B cell (primary cell): ENCODE data around the gene TMEM38B. TPM values are rescaled to one million over a fixed set of nuclear protein-coding genes. Genes with fewer than 3 reads are reported as not detected.

Experiments
- ATAC-seq: fragments of 200-7000 bp; cut with Tn5 transposase; one replicate; pipeline ENCODE4 v1.10.0; 2021; ENCODE audit warnings: low read depth, mild to moderate bottlenecking, moderate number of reproducible peaks, moderate library complexity
- CTCF ChIA-PET: fragments of 350-600 bp; sonication (Branson Sonifier 250); formaldehyde crosslinking; loops from one replicate; lab custom pipeline; 2021; ENCODE audit warnings: antibody characterized with exemption, inconsistent platforms; lab: Charles Lee
- POLR2A ChIA-PET: fragments of 350-600 bp; sonication (Branson Sonifier 250); formaldehyde crosslinking; loops from one replicate; lab custom pipeline; 2021; ENCODE audit warnings: antibody characterized with exemption; lab: Charles Lee
- DNase-seq: peaks from one replicate; pipeline ENCODE4 v3.0.0; 2013
- H2AFZ ChIP-seq: 2 replicates; pipeline ENCODE4 v1.6.1; 2012; ENCODE audit warnings: mild to moderate bottlenecking, low read depth, low read length; ENCODE audit not compliant: insufficient read depth, poor library complexity, severe bottlenecking
- H3K27ac ChIP-seq, 2 donors: 1 replicate in 1 of 2; 2 replicates in 1 of 2; pipeline ENCODE4 v1.5.1; 2012 to 2013; ENCODE audit warnings: low read length in 2 of 2, mild to moderate bottlenecking in 2 of 2, moderate library complexity in 1 of 2
- H3K27me3 ChIP-seq, 4 experiments: fragments of 200-600 bp in 1 of 4; sonication (generic) in 1 of 4; replicated peaks in 1 of 4; 1 replicate in 2 of 4; 2 replicates in 2 of 4; pipeline versions ENCODE4 v1.6.1 to v1.7.0; 2013 to 2016; ENCODE audit warnings: low read length in 3 of 4, mild to moderate bottlenecking in 2 of 4, mixed read lengths in 1 of 4, moderate library complexity in 1 of 4; ENCODE audit not compliant: insufficient read depth in 4 of 4, control insufficient read depth in 3 of 4; ENCODE audit errors: control extremely low read depth in 1 of 4
- H3K36me3 ChIP-seq, 2 experiments: replicated peaks in 1 of 2; 1 replicate in 1 of 2; 2 replicates in 1 of 2; pipeline versions ENCODE4 v1.6.1 to v1.7.1; 2013; ENCODE audit warnings: low read length in 1 of 2; ENCODE audit not compliant: insufficient read depth in 2 of 2, control insufficient read depth in 1 of 2; ENCODE audit errors: control extremely low read depth in 1 of 2, extremely low read depth in 1 of 2
- H3K4me1 ChIP-seq, 2 donors: fragments of 200-600 bp in 1 of 2; sonication (generic) in 1 of 2; 1 replicate in 1 of 2; 2 replicates in 1 of 2; pipeline versions ENCODE4 v1.5.1 to v1.6.1; 2013 to 2017; ENCODE audit warnings: low read length in 2 of 2; ENCODE audit not compliant: control insufficient read depth in 2 of 2, insufficient read depth in 2 of 2
- H3K4me2 ChIP-seq: replicated peaks from 2 replicates; pipeline ENCODE3; 2012; ENCODE audit warnings: mild to moderate bottlenecking, low read depth, low read length; ENCODE audit not compliant: poor library complexity, severe bottlenecking
- H3K4me3 ChIP-seq, 5 experiments: fragments of 200-600 bp in 1 of 5; sonication (generic) in 1 of 5; 1 replicate in 3 of 5; 2 replicates in 2 of 5; pipeline versions ENCODE4 v1.5.1 to v1.7.0; 2011 to 2016; ENCODE audit warnings: low read length in 4 of 5, mild to moderate bottlenecking in 4 of 5, low read depth in 2 of 5, control low read depth in 1 of 5, moderate library complexity in 1 of 5; ENCODE audit not compliant: insufficient read depth in 1 of 5; ENCODE audit errors: control extremely low read depth in 1 of 5, extremely low read depth in 1 of 5
- H3K79me2 ChIP-seq: fragments of 200-600 bp; sonication (generic); one replicate; pipeline ENCODE4 v1.6.0; 2016; ENCODE audit warnings: low read length; ENCODE audit not compliant: control insufficient read depth, insufficient read depth
- H3K9ac ChIP-seq: fragments of 200-600 bp; sonication (generic); 2 replicates; pipeline ENCODE4 v1.6.1; 2017; ENCODE audit warnings: mild to moderate bottlenecking, low read length, moderate library complexity
- H3K9me3 ChIP-seq, 3 donors: one replicate each; pipeline versions ENCODE4 v1.6.1 to v1.7.1; 2013; ENCODE audit warnings: low read length in 2 of 3; ENCODE audit not compliant: control insufficient read depth in 2 of 3, insufficient read depth in 1 of 3; ENCODE audit errors: control extremely low read depth in 1 of 3
- H4K20me1 ChIP-seq: 2 replicates; pipeline ENCODE4 v1.6.0; 2012; ENCODE audit warnings: mild to moderate bottlenecking, low read length; ENCODE audit not compliant: insufficient read depth, control insufficient read depth, poor library complexity, severe bottlenecking
- H3K27ac Mint-ChIP-seq: one replicate; pipeline ENCODE4 v1.8.0; 2021; ENCODE audit warnings: mixed read lengths
- H3K27me3 Mint-ChIP-seq: one replicate; pipeline ENCODE4 v1.8.0; 2021; ENCODE audit warnings: mixed read lengths
- H3K4me1 Mint-ChIP-seq: one replicate; pipeline ENCODE4 v1.8.0; 2021; ENCODE audit warnings: mixed read lengths
- H3K4me3 Mint-ChIP-seq: one replicate; pipeline ENCODE4 v1.8.0; 2021; ENCODE audit warnings: mixed read lengths
- H3K9me3 Mint-ChIP-seq: one replicate; pipeline ENCODE4 v1.8.0; 2022; ENCODE audit warnings: mixed read lengths; ENCODE audit not compliant: insufficient read depth
- EZH2 ChIP-seq: IDR thresholded peaks from 2 replicates; pipeline ENCODE4 v1.6.1; 2012; ENCODE audit warnings: borderline replicate concordance, low read depth, mild to moderate bottlenecking, moderate library complexity, low read length; ENCODE audit not compliant: insufficient read depth, poor library complexity, severe bottlenecking
- WGBS: methylation state at CpG from one replicate; pipeline ENCODE4 v1.1.5; 2013; ENCODE audit warnings: missing lambda C conversion rate; ENCODE audit not compliant: insufficient coverage; 5-methylcytosine and 5-hydroxymethylcytosine counted together
- intact Hi-C: fragments of 100-400 bp; cut with micrococcal nuclease; formaldehyde crosslinking; loops from one replicate; pipeline ENCODE4 v1.10.0; 2022
- polyA plus RNA-seq: library from polyadenylated mRNA; depleted of rRNA; stranded (reverse); fragments of >200 nt; gene quantifications from 2 replicates; pipeline ENCODE4 v1.2.3, GENCODE V29; 2012
- total RNA-seq, 2 donors: library from RNA; stranded (reverse); fragments of 120-200 nt in 1 of 2; gene quantifications; 1 replicate in 1 of 2; 2 replicates in 1 of 2; pipeline versions ENCODE4 v1.2.3 to v1.2.4, GENCODE V29; 2013 to 2022
- TF ChIP-seq, protein P1 (sequence below): fragments of 200-600 bp; IDR thresholded peaks from one replicate; pipeline ENCODE4 v1.8.0; 2022; ENCODE audit warnings: antibody characterized with exemption, mild to moderate bottlenecking

The TMEM38B gene
- total and polyA plus RNA-seq, 2 donors (not counting 1 experiment from before 2014, with no cell fraction given): 6.4 to 29.6 TPM

DNA sequence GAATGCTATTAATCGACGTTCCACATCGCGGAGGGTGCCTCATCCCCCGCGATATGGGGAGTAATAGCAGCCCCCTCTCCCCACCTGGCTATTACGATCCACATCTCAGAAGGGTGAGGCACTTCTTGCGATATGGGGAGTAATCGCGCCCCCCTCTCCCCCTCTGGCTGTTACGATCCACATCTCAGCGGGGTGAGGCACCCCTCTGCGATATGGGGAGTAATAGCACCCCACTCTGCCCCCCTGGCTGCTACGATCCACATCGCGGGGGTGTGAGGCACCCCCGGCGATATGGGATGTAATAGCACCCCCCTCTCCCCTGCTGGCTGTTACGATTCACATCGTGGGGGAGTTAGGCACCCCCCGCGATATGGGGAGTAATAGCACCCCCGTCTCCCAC, 128.5 kb downstream of the TMEM38B start:
- peaks cover 0 to 8% (median 0%) of the 10 kb centered on the region in 3 donors for H3K9me3 ChIP-seq
- H3K4me1 ChIP-seq: no peaks in the 10 kb centered on the region
- no peak overlapping the region for H3K4me2 ChIP-seq
- H4K20me1 ChIP-seq: no peaks in the 10 kb centered on the region
- no peak for TF ChIP-seq EZH2
- TF ChIP-seq, protein P1, sequence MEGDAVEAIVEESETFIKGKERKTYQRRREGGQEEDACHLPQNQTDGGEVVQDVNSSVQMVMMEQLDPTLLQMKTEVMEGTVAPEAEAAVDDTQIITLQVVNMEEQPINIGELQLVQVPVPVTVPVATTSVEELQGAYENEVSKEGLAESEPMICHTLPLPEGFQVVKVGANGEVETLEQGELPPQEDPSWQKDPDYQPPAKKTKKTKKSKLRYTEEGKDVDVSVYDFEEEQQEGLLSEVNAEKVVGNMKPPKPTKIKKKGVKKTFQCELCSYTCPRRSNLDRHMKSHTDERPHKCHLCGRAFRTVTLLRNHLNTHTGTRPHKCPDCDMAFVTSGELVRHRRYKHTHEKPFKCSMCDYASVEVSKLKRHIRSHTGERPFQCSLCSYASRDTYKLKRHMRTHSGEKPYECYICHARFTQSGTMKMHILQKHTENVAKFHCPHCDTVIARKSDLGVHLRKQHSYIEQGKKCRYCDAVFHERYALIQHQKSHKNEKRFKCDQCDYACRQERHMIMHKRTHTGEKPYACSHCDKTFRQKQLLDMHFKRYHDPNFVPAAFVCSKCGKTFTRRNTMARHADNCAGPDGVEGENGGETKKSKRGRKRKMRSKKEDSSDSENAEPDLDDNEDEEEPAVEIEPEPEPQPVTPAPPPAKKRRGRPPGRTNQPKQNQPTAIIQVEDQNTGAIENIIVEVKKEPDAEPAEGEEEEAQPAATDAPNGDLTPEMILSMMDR: no peak
- CTCF ChIA-PET: no interaction called here
- no peak overlapping the region for H2AFZ ChIP-seq
- Mint-ChIP-seq H3K27me3 (no peaks in the 10 kb centered on the region), H3K4me3 (no peak overlapping the region), H3K27ac (no peak overlapping the region), H3K4me1 (no peaks in the 10 kb centered on the region), H3K9me3 (peaks cover 4% of the 10 kb centered on the region)
- no peaks in the 10 kb centered on the region for H3K79me2 ChIP-seq
- H3K27ac ChIP-seq: no peak overlapping the region
- no peak for ATAC-seq
- no peaks in the 10 kb centered on the region for H3K36me3 ChIP-seq
- POLR2A ChIA-PET: no interaction called here
- no peak overlapping the region for H3K9ac ChIP-seq
- H3K4me3 ChIP-seq: no peak overlapping the region
- DNase-seq: no peak
- peaks cover 0 to 2% (median 0%) of the 10 kb centered on the region in 4 experiments for H3K27me3 ChIP-seq
- intact Hi-C loops: no loop called here
- 93% methylated on average over 14 of the region's 23 CpGs for WGBS

Other genes starting within 250 kb of the TMEM38B start
- 9.8 and 15.2 TPM in 2 replicates for gene FSD1L, start 246.5 kb upstream of the TMEM38B start, total RNA-seq
- 0.70 and 1.3 TPM in 2 replicates for gene FSD1L, start 246.5 kb upstream of the TMEM38B start, polyA plus RNA-seq
- gene FKTN, start 136.4 kb upstream of the TMEM38B start, total RNA-seq: 16.2 and 18.3 TPM in 2 replicates
- gene FKTN, start 136.4 kb upstream of the TMEM38B start, polyA plus RNA-seq: 4.2 and 5.3 TPM in 2 replicates
- gene TAL2, start 32.1 kb upstream of the TMEM38B start, total RNA-seq: 6.7 and 7.0 TPM in 2 replicates
- 0.37 and 0.66 TPM in 2 replicates for gene TAL2, start 32.1 kb upstream of the TMEM38B start, polyA plus RNA-seq